ENCODE measurements around the gene CBX8. TPM values are rescaled to one million over a fixed set of nuclear protein-coding genes. Genes with fewer than 3 reads are reported as not detected.

Gene CBX8
- total and polyA plus RNA-seq, 2 of the 13 experiments (the other 11 are each of a cell fraction or from before 2014, with no cell fraction given), result 0.34 to 12.6 TPM

DNA sequence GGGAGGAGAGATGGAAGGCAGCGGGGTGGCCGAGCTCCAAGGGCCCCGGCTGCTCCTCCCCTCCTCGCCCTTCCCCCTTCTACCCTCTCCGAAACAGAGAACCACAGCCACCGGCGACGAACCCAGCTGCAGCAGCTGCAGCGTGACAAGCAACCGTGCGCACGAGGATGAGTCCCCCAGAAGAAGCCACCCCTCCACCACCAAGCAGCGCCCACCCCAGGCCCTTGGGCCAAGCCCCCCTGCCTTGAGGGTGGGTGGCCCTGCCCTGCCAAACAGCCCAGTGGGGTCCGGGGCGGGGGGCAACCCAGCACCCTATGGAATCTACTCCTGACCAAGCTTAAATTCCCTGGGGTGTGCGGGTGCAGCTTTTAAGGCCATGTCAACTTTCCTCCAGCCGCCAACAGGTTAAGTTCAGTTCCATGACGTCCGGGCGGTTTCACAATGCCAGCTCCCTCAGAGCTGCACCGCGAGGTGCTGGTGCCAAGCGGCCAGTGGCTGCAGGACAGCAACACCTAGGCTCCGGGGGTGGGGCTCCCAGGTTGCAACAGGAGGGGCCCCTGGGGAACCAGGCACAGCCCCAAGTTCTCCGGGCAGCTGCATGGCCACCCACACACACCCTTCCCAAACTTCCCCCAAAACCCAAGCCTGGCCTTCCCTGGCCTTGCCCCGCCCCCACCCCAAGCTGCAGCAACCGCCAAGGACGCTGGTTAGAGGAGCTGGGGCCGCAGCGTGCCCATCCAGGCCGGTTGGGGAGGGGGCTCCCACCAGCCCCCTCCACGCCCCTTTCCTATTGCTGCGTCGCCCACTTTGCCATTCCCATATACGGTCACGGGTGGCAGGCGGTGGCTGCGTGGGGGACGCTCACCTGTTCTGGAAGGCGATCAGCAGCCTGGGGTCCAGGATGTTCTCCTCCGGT is 40.4 kb upstream of the CBX8 start (continued):
- TF ChIP-seq, protein P1, sequence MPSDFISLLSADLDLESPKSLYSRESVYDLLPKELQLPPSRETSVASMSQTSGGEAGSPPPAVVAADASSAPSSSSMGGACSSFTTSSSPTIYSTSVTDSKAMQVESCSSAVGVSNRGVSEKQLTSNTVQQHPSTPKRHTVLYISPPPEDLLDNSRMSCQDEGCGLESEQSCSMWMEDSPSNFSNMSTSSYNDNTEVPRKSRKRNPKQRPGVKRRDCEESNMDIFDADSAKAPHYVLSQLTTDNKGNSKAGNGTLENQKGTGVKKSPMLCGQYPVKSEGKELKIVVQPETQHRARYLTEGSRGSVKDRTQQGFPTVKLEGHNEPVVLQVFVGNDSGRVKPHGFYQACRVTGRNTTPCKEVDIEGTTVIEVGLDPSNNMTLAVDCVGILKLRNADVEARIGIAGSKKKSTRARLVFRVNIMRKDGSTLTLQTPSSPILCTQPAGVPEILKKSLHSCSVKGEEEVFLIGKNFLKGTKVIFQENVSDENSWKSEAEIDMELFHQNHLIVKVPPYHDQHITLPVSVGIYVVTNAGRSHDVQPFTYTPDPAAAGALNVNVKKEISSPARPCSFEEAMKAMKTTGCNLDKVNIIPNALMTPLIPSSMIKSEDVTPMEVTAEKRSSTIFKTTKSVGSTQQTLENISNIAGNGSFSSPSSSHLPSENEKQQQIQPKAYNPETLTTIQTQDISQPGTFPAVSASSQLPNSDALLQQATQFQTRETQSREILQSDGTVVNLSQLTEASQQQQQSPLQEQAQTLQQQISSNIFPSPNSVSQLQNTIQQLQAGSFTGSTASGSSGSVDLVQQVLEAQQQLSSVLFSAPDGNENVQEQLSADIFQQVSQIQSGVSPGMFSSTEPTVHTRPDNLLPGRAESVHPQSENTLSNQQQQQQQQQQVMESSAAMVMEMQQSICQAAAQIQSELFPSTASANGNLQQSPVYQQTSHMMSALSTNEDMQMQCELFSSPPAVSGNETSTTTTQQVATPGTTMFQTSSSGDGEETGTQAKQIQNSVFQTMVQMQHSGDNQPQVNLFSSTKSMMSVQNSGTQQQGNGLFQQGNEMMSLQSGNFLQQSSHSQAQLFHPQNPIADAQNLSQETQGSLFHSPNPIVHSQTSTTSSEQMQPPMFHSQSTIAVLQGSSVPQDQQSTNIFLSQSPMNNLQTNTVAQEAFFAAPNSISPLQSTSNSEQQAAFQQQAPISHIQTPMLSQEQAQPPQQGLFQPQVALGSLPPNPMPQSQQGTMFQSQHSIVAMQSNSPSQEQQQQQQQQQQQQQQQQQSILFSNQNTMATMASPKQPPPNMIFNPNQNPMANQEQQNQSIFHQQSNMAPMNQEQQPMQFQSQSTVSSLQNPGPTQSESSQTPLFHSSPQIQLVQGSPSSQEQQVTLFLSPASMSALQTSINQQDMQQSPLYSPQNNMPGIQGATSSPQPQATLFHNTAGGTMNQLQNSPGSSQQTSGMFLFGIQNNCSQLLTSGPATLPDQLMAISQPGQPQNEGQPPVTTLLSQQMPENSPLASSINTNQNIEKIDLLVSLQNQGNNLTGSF (CRISPR knock-in tag; IDR thresholded peaks at IDR 0.05), result no peak
- TF ChIP-seq, protein P2, sequence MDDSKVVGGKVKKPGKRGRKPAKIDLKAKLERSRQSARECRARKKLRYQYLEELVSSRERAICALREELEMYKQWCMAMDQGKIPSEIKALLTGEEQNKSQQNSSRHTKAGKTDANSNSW (CRISPR knock-in tag; IDR thresholded peaks at IDR 0.05; ENCODE audit: borderline replicate concordance), result no peak
- TF ChIP-seq ZC3H13 (CRISPR knock-in tag; IDR thresholded peaks at IDR 0.05), result peak; percentile 46; the same call in 1 of the 2 replicates
- no peak for TF ChIP-seq GPN1 (CRISPR knock-in tag; IDR thresholded peaks at IDR 0.05; ENCODE audit: borderline replicate concordance)
- TF ChIP-seq, protein P3, sequence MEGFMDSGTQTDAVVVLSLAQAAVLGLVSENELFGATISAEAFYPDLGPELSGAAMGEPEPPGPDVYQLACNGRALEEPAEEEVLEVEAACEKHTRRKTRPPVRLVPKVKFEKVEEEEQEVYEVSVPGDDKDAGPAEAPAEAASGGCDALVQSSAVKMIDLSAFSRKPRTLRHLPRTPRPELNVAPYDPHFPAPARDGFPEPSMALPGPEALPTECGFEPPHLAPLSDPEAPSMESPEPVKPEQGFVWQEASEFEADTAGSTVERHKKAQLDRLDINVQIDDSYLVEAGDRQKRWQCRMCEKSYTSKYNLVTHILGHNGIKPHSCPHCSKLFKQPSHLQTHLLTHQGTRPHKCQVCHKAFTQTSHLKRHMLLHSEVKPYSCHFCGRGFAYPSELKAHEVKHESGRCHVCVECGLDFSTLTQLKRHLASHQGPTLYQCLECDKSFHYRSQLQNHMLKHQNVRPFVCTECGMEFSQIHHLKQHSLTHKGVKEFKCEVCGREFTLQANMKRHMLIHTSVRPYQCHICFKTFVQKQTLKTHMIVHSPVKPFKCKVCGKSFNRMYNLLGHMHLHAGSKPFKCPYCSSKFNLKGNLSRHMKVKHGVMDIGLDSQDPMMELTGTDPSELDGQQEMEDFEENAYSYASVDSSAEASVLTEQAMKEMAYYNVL (CRISPR knock-in tag; IDR thresholded peaks at IDR 0.05; ENCODE audit: borderline replicate concordance), result peak; percentile 53; the same call in 1 of the 2 replicates
- TF ChIP-seq, protein P4, sequence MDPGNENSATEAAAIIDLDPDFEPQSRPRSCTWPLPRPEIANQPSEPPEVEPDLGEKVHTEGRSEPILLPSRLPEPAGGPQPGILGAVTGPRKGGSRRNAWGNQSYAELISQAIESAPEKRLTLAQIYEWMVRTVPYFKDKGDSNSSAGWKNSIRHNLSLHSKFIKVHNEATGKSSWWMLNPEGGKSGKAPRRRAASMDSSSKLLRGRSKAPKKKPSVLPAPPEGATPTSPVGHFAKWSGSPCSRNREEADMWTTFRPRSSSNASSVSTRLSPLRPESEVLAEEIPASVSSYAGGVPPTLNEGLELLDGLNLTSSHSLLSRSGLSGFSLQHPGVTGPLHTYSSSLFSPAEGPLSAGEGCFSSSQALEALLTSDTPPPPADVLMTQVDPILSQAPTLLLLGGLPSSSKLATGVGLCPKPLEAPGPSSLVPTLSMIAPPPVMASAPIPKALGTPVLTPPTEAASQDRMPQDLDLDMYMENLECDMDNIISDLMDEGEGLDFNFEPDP (CRISPR knock-in tag; conservative IDR thresholded peaks at IDR 0.05), result no peak
- no peak for TF ChIP-seq TOE1 (CRISPR knock-in tag; IDR thresholded peaks at IDR 0.05)
- no peak for TF ChIP-seq ZNF720 (CRISPR knock-in tag; IDR thresholded peaks at IDR 0.05)
- no peak for TF ChIP-seq HNRNPUL1 (IDR thresholded peaks at IDR 0.05; ENCODE audit: low read depth, low read length)
- peak; percentile 15 for TF ChIP-seq TEAD3 (CRISPR knock-in tag; optimal IDR thresholded peaks at IDR 0.05; ENCODE audit: borderline replicate concordance)
- TF ChIP-seq SAFB2 (CRISPR knock-in tag; IDR thresholded peaks at IDR 0.05; ENCODE audit: borderline replicate concordance, low read depth), result no peak
- TF ChIP-seq, protein P5, sequence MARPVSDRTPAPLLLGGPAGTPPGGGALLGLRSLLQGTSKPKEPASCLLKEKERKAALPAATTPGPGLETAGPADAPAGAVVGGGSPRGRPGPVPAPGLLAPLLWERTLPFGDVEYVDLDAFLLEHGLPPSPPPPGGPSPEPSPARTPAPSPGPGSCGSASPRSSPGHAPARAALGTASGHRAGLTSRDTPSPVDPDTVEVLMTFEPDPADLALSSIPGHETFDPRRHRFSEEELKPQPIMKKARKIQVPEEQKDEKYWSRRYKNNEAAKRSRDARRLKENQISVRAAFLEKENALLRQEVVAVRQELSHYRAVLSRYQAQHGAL (CRISPR knock-in tag; IDR thresholded peaks at IDR 0.05; ENCODE audit: not compliant biosample characterization), result no peak
- no peak for TF ChIP-seq ZNF761 (CRISPR knock-in tag; conservative IDR thresholded peaks at IDR 0.05)
- TF ChIP-seq NPAS2 (CRISPR knock-in tag; IDR thresholded peaks at IDR 0.05; ENCODE audit: borderline replicate concordance), result no peak
- peak; percentile 84; the same call in 1 of the 2 replicates for TF ChIP-seq PCBP1 (IDR thresholded peaks at IDR 0.05; ENCODE audit: borderline replicate concordance, low read depth, low read length)
- TF ChIP-seq RCOR2 (CRISPR knock-in tag; IDR thresholded peaks at IDR 0.05), result no peak
- TF ChIP-seq YY1 (IDR thresholded peaks at IDR 0.05; ENCODE audit: insufficient read depth, insufficient replicate concordance, low read depth, low read length), result peak; percentile 30
- TF ChIP-seq RARA (CRISPR knock-in tag; IDR thresholded peaks at IDR 0.05), result no peak
- no peak for TF ChIP-seq EHMT2 (IDR thresholded peaks at IDR 0.05; ENCODE audit: borderline replicate concordance, low read depth, low read length)

All from HepG2 (cell line).